Tongue (tissue), 2 donors: ENCODE results near the gene MUC22. TPM values are rescaled to one million over a fixed set of nuclear protein-coding genes. Genes with fewer than 3 reads are reported as not detected.
"Not testable (repeated sequence)": the region's sequence is repeated elsewhere in the genome, so short reads cannot be mapped to it uniquely, and the experiment has no call there.

ENCODE experiments used
- DNase-seq: peaks from one replicate; pipeline ENCODE4 v3.0.0-alpha.2; 2015
- total RNA-seq: library from RNA; depleted of rRNA; stranded (reverse); fragments of >200 nt; gene quantifications from one replicate; pipeline ENCODE4 v1.2.3, GENCODE V29; 2014

MUC22 gene
- total RNA-seq, 1 donor from 2014 or later, result 0.21 TPM

DNA sequence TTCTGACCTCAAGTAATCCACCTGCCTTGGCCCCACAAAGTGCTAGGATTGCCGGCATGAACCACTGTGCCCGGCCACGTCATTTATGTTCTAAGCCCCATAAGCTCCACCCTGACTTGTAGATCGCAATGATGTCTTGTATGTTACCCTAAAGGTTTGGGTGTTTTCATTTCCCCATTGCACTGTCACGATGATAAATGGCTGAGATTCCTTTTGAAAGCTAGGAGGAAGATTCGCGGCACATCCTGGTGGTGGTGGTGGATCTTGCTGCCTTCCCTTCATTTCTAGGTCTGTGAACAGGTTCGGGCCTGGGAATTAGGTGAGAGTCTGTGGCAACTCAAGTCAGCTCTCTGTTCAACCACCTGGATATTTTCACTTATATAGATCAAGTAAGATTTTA lies 28.3 kb downstream of the MUC22 start:
- no peak for DNase-seq

DNA sequence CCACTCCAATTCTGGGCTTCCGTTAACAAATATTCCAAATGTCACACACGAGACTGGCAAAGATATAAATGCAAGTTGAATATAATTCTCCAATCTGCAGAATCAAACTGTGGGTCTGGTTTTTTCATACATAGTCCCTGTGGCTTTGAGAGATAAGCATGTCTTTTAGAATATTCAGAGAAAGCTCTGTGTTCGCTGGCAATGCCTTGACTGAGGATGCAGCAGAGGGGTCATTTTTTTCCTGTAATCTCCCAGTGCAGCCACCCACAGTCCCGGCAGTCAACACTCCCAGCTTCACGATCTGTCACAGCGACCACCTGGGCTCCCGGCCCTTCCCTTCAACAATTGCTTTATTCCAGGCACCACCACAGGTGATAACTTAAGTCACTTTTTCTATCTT lies 30.5 kb downstream of the MUC22 start:
- DNase-seq, result no peak

DNA sequence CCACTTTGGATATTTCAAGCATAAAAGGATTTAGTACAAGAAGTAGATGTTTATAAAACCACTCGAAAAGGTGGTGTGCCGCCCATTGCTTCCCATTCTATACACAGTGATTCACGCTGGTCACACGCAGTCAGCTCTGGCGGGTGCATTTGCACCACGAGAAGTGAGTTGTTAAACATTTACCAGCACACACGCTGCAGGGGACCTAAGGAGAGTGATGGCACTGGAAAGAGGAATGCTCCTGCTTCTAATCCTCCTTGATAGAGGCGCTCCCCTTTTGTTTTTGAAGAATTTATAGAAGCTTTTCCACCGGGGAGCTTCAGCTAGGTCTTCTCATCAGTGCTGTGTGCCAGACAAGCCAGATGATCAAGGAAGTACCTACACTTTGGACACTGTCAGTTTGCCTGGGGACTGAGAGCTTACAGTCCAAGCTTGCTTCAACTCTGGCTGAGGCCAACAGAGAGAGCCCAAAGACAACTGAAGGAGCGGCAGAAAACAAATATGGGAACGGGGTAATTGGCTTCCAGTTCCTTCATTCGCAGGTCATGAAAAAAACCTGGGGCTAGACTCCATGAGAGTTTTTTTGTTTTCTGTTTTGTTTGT lies 31.2 kb downstream of the MUC22 start:
- no peak for DNase-seq

DNA sequence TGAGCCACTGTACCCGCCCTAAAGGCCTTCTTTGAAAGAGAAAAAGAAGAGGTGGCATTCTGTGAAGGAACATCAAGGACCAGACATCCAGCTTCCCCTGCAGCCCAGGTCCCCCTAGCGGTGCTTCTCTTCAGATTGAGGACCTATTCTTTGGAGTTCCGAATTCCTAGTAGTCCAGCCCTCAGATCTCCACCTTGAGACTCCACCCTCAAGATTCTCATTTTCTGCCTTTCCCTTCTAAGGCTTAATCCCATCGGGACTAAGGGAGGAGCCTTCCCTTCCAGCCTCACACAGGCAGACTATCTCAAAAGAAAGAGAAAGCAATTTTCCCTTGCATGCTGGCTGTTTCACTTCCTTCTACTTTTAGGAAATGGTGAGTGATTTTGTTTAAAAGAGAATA lies 32.5 kb downstream of the MUC22 start:
- DNase-seq, result peak; percentile 42

DNA sequence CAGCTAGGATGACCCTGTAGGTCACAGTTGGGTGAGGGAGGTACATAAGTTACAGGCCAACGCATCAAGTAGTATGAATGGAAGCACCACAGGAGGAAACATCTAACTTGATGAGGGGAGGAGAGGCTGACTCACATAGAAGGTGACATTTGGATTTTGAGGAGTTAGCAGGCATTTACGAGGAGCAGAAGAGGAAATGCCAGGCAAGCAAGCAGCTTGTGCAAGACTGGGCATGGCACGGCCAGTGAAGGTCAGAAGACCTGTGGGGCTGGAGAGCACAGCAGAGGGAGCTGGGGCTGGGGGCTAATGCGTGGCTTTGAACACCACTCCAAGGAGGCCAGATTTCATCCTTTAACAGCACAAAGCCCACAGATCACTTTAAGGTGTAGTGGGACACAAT lies 37.8 kb downstream of the MUC22 start:
- DNase-seq, result no peak

DNA sequence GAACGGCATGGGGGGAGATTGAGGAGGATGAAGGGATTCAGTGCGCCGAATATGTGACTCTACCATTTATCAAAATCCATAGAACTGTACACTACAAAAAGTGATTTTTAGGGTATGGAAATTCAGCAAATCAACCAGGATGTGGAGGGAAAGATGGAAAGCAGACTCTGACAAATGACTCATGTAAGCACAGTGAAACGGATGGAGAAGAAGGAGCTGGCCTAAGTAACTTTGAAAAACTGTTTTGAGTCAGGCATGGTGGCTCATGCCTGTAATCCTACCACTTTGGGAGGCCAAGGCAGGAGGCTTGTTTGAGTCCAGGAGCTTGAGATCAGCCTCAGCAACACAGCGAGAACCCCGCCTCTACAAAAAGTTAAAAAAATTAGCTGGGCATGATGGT lies 39.2 kb downstream of the MUC22 start:
- no peak for DNase-seq

DNA sequence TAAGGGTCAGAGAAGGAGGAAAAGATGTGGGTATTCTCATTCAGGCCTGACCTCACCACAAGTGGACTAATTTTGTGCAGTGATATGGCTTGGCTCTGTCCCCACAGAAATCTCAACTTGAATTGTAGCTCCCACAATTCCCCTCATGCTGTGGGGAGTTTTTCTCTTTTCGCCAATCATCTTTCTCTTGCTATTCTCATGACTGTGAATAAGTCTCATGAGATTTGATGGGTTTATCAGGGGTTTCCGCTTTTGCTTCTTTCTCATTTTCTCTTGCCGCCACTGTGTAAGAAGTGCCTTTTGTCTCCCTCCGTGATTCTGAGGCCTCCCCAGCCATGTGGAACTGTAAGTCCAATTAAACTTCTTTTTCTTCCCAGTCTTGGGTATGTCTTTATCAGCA lies 42.9 kb downstream of the MUC22 start:
- not testable (repeated sequence) for DNase-seq

DNA sequence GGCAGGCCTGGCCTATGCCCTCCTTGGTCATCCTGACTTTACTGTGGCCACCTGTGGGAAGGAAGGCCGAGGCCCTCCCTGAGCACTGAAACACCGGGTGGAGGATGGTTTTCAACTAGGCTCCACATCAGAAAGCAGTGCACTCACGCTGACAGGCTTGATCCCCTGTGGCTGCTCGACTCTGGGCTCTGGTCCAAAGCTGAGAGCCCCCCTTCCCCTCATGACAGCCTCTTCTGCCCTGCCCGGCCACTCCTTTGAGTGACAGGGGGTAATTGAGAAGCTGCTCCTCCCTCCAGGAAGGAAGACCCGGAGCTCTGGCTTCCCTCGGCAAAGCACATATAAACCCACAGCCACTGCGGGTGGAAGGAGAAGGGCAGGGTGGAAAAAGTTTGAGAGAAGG lies 43.6 kb downstream of the MUC22 start:
- peak; percentile 34 for DNase-seq

DNA sequence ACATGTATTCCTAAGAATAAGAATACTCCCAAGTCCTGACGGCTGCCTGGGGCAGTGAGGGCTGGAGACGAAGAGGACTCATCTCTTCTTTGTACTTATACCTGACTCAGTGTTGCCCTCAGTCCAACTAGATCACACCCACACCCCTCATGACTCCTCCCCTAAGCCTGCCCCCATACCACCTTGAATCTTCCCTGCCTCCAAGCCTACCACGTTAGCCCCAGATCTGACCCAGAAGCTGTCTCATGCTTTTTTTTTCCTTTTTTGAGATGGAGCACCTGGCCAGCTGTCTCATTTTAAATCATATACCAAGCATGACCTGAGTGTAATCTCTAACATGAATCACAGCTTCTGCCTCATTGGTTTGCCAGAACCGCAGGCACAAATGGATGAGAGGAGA lies 45.2 kb downstream of the MUC22 start:
- DNase-seq, result no peak

DNA sequence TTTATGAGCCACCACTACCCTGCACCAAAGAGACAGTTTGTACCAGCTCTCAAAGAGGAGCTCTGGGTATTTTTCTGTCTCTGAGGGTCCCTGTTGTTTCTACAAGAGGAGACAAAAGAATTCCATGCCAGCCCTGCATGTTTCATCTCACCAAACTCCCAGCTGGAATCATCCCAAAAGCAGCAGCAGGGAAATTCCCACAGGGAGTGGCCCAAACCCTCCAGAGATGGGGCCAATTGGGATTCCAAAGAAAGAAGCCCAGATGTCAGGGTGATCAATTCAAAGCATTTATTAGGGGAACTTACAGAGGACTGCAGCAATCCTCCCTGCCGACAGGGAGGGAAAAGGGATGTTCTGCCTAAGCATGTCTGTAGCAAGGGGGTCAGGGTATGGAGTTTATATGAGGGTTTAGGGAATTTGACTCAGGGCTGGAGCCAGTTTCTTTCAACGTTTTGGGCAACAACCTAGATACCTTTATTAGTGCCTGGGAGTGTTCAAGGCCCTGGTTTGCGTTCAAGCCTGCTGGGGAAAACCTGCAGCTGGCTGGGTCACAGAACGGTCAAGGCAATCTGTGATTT lies 47.2 kb downstream of the MUC22 start:
- no peak for DNase-seq

DNA sequence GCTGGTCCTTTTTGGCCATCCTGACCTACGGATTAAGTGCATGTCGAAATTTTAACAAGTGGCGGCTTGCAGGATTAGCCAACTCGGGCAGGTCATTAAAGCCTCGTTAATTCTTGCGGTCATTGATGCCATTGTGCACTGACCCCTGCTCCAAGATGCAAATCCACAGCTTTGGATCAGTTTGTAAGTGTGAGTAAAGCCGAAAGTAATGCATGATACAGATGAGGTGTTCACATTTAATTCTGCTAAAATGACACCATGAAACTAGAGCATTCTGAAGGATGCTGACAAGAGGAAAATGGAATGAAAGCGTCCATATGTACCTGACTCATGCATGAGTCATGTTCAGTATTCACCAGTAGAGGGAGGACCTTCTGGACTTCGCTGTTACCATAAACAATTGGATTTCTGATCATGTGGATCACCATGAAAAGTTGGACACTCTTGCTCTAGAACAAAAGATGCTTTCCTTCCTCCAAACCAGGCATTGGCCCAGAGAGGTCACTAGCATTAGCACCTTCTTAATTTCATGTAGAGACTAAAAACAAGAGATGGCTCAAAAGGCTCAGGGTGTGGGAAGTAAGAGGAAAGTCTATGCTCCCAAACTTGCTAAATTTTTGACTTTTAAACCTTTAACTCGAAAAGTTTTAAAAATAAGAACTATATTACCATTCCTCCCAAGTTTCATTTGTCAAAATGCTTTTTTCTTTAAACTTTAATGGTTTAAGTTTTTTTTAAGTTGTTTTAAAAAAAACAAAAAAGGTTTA lies 48.0 kb downstream of the MUC22 start:
- peak; percentile 16 for DNase-seq

DNA sequence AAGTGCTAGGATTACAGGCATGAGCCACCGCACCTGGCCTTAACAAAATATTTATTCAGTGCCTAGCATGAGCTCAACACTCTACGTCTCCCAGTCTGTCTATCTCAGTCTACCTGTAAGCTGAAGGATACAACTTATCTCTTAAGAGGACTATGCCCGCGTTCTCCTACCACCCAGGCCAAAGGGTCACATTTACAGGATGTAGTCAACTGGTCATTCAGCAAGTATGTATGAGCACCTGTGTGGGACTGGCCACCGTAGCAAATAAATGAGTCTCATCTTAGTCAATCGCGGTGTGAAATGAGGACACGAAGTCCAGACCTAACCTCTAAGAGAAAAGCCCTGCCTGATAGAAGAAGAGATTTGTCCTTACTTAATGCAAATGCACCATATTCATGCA lies 49.9 kb downstream of the MUC22 start:
- no peak for DNase-seq

DNA sequence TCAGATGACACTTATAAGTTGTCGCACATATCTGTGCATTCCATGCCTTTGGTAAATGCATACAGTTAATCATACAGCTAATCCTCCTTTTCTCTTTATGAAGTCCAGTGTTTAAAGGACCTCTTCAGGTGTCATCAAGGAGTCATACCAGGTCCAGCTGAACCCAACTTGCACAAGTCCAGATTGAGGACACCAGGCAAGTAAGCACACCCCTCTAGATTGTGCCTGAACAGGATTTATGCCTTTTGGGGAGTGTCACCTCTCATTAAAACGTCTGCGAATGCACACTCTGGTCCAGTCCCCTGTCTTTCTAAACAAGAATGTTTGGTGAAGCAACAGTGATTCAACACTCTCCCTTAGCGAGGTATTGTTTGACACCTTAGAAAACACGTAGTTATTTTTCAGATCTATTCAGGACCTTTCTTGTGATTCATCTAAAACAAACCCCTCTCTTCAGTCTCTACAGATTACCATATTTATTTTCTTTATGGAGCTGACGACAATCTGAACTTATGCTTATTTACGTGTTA lies 53.7 kb downstream of the MUC22 start:
- DNase-seq, result no peak

DNA sequence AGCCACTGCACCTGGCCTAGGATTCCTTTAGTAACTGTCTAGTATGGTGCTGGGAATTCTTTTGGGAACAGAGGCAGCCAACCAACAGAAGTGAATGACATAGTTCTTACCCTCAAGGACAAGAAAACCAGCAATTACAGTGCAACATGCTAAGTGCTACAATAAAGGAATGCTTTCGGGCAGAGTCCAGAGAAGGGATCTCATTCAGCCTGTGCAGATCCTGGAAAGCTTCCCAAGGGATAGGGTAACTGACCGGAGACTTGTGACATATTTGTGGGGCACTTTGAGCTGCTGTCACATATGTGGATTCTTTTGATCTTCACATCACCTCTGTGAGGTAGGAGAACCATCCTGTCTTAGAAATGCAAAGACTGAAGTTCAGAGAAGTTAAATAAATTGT lies 55.3 kb downstream of the MUC22 start:
- DNase-seq, result no peak

DNA sequence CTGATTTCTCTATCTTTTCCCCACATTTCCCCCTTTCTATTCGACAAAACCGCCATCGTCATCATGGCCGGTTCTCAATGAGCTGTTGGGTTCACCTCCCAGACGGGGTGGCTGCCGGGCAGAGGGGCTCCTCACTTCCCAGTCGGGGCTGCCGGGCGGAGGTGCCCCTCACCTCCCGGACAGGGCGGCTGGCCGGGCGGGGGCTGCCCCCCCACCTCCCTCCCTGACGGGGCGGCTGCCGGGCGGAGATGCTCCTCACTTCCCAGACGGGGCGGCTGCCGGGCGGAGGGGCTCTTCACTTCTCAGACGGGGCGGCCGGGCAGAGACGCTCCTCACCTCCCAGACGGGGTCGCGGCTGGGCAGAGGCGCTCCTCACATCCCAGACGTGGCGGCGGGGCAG lies 56.8 kb downstream of the MUC22 start:
- not testable (repeated sequence) for DNase-seq

DNA sequence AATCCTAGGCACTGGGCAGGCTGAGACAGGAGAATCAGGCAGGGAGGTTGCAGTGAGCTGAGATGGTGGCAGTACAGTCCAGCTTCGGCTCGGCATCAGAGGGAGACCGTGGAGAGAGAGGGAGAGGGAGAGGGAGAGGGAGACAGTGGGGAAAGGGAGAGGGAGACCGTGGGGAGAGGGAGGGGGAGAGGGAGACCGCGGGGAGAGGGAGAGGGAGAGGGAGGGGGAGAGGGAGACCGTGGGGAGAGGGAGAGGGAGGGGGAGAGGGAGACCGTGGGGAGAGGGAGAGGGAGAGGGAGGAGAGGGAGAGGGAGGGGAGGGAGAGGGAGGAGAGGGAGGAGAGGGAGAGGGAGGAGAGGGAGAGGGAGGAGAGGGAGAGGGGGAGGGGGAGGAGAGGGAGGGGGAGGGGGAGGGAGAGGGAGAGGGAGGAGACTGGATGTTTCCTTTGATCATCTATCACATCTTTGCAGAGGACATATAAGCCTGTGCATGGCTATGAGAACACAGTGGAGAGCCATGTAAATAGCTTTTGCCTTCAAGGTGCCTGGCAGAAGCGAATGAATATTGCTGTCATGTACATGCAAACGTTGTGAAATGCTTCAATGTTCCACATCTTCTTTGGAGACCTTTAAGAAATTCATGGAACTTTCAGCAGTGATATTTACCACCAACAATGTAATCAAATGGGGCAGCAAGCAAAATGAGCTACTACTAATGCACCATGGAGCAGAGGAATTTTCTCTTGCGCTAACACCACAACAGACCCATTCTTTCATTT lies 57.8 kb downstream of the MUC22 start:
- not testable (repeated sequence) for DNase-seq

DNA sequence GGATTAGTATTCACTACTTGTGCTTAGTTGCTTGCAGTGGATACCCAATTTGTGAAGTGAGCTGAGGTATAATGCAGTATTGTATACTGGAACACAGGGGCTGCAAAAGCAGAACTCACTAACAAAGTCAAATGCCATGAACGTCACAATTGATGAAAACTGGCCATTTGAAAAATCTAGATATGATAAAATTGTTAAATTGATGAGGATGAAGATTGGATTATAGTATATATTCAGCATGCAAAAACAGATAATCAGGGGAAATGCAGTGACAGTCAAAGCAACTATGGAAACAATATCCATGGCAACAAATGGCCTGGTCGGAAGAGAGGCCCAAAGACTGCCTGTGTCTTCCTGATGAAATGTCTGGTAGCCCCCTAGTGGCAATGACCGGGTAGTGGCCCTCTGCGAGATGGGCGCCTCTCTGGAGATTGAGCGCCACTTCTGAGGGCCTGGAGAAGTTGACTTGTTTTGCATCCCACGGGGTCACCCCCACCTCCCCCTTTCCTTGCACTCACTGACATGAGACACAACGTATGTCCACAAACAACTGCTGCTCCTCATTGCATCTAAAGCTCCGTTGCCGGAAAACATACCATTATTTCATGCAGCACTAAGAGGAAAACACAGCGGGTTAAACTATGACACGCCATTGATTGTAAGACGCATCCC lies 58.5 kb downstream of the MUC22 start:
- DNase-seq, result peak; percentile 79

DNA sequence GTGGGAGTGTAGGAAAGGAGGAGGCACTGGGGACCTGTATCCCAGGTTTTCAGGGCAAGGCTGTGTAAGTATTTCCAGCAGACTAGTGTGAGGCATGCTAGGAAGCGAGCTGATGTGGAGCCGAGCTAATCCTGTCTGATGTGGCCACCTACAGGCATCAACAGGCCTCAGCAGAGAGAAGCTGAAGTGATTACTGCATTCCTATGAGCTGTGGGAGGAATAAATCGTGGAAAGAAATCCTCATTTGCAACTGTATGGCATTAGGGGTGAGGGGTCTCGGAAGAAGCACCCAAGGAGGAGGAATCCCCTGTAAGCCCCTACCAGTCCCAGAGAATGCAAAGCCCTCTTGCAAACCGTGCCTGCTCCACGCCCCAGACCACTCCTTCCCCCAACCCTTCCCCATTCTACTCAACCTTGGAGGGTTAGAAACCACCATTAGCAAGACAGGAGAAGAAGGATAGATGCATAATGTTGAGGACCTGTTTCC lies 60.5 kb downstream of the MUC22 start:
- peak; percentile 76 for DNase-seq

DNA sequence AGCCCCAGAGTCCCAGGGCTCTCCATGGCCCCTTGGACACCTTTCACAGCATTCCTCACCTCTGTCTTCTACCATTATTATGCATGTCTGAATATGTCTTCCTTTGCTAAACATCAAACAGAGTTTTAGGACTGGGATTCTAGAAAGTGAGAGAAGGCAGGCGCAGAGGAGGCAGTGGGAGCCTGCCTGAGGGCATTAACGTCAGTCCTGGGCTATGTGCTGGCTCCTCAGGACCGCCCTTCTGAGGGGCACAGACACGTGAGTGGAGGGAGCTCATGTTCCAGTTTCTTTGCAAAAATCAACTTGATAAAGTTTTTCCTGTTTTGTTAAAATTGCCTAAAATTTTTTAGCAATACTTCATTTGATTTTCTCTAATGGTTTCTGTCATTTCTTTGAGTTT lies 64.1 kb downstream of the MUC22 start:
- DNase-seq, result no peak

DNA sequence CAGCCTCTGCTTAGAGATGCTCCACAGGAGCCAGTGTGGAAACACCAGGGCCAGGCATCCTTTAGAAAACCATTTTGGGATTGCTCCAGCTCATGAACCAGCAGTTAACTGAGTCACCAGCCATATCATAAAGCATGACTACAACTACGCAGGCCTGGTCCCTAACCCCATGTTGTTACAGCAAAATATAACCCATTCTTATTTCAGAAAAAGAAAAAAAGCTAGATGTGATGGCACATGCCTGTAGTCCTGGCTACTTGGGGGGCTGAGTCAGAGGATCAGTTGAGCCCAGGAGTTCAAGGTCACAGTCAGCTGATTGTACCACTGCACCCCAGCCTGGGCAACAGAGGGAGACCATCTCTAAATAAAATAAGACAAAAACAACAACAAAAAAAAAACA lies 65.3 kb downstream of the MUC22 start:
- DNase-seq, result no peak

DNA sequence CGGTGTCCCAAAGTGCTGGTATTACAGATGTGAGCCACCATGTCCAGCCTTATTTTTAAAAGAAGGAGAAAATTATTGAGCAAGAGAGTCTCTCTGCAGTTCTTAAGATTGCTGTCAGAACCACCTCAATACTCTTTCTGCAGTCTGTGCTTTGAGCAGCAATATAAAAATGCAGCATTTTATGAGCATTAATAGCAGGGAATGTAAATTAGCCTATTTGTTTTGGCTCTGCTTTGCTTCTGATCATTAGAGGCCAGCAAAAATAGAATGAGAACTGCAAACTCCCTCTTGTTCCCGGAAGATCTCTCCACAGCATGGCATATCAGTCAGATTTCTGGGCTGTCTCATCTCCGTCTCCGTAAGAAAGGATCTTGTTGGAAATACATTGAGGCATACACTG lies 66.3 kb downstream of the MUC22 start:
- DNase-seq, result no peak

DNA sequence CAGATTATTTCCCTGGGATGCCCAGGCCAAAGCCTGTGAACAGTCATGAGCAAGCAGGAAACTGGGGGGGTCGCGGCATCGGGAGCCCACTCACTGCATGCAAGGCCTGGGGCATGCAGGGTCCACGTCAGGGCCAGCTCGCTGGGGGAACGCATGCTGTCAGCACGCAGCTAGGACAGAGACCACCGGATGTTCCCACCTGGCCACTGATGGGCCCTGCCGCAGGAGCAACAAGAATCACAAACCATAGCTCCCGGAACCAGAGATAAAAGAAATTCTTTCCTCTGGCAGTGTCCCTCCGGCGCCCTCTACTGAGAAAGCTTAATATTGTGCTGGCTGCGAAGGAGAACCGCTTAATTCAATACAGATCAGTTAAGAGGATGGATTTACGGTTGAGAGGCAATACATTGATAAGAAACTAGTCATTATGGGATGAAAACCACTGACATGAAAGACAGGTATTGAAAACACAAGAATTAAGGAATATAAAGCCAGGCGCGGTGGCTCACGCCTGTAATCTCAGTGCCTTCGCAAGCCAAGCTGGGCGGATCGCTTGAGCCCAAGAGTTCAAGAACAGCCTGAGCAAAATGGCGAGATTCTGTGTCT lies 69.5 kb downstream of the MUC22 start:
- DNase-seq, result peak; percentile 83
